Measurements from ENCODE around the gene ZNF117.
"Not testable (repeated sequence)": the region's sequence is repeated elsewhere in the genome, so short reads cannot be mapped to it uniquely, and the experiment has no call there.

- not testable (repeated sequence) for TF ChIP-seq YY1 (IDR thresholded peaks at IDR 0.05; ENCODE audit: insufficient read depth, insufficient read length); ZNF274 (IDR thresholded peaks at IDR 0.05; ENCODE audit: low read depth, low read length); SUZ12 (IDR thresholded peaks at IDR 0.05; ENCODE audit: extremely low read depth, insufficient read depth, insufficient read length)
These were observed 44.6 kb upstream of the ZNF117 start for GRCh38 chr7:65035469-65035868.

All from NT2/D1 (cell line).